OCI-LY3 (cell line): Measurements from ENCODE around the gene DDX17.

Experiments
- CTCF ChIP-seq: fragments of 200-600, 300-600 bp; sonication (generic); IDR thresholded peaks from 2 replicates; pipeline ENCODE4 v1.5.1; 2014; ENCODE audit warnings: antibody characterized with exemption, low read length, low read depth
- EZH2phosphoT487 ChIP-seq: fragments of 200-600 bp; shearing (Covaris generic); IDR thresholded peaks from 2 replicates; pipeline ENCODE4 v1.6.1; 2018; ENCODE audit warnings: antibody characterized with exemption, mixed run types, low read depth

GRCh38 chr22:38461414-38462081 is 44.6 kb downstream of the DDX17 start:
- TF ChIP-seq CTCF (no peak), EZH2phosphoT487 (no peak)
